Umbilical cord (tissue), 2 donors: ENCODE measurements around the gene NUMB. TPM values are rescaled to one million over a fixed set of nuclear protein-coding genes. Genes with fewer than 3 reads are reported as not detected.

Experiments
- DNase-seq: peaks from one replicate; pipeline ENCODE4 v3.0.0-alpha.2; 2015; ENCODE audit warnings: low spot score
- total RNA-seq: library from RNA; depleted of rRNA; stranded (reverse); fragments of >200 nt; gene quantifications from one replicate; pipeline ENCODE4 v1.2.3, GENCODE V29; 2014; ENCODE audit warnings: low replicate concordance; ENCODE audit not compliant: insufficient read depth

The NUMB gene
- total RNA-seq, result 24.6 TPM

GRCh38 chr14:73458183-73458976 lies at the start of gene NUMB:
Gene NUMB, minus strand, starts transcription at chr14:73458546. Its CDS starts 102,795 bp downstream, at chr14:73355751.
- DNase-seq, result peak; percentile 100

DNA sequence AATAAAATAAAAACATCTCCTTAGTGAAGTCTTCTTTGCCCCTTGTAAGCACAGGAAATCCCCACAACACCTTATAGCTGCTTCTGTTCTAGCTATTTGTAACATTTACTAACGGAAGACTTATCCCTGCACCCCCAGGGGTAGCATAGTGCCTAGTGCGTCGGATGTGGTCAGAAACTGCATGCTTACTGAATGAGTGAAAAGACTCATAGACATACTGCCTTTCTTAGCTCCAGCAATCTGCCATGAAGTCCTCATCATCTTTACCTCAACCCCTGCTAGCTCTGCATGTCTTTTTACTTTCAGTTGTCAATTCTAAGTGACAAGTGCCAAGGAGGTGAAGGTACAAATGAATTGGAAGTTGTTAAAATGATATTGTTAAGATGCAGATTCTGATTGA lies 45.3 kb upstream of the NUMB start:
- no peak for DNase-seq

DNA sequence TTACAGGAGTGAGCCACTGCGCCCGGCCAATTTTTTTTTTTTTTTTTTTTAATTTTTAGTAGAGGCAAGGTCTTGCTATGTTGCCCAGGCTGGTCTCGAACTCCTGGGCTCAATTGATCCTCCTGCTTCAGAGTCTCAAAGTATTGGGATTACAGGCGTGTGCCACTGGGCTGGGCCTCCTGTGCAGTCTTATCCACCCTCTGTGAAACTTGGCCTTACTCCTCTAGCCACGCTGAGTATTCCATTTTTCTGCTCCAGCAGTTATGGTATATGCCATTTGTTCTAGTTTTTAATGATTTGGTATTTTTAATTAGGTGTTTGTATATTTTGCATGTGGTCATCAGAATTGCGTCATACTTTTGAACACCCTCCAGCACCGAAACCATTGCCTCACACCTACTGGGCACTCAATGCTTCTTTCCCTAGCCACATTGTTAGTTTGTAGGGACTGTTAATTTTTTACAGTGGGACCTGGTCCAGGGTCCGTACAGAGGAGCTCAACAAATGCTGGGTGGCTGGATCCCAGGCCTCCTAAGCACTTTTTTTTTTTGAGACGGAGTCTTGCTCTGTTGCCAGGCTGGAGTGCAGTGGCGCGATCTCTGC lies 43.8 kb upstream of the NUMB start:
- DNase-seq, result no peak

GRCh38 chr14:73500360-73500759 lies 42.0 kb upstream of the NUMB start:
- DNase-seq, result no peak

GRCh38 chr14:73494593-73494992 lies 36.2 kb upstream of the NUMB start:
- no peak for DNase-seq

DNA sequence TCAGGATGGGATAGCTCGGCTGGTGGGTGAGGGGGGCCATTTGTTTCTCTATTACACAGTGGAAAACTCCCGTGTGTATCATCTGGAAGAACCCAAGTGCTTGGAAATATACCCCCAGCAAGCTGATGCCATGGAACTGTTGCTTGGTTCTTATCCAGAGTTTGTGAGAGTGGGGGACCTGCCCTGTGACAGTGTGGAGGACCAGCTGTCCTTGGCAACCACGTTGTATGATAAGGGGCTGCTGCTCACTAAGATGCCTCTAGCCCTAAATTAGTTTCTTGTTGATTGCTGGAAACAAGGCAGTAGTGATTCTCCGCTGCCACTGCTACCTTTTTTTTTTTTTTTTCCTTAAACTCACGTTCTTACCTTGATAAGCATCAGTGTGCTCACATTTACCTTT lies 34.3 kb upstream of the NUMB start:
- DNase-seq, result no peak

GRCh38 chr14:73492043-73492552 lies 33.8 kb upstream of the NUMB start:
- DNase-seq, result no peak

DNA sequence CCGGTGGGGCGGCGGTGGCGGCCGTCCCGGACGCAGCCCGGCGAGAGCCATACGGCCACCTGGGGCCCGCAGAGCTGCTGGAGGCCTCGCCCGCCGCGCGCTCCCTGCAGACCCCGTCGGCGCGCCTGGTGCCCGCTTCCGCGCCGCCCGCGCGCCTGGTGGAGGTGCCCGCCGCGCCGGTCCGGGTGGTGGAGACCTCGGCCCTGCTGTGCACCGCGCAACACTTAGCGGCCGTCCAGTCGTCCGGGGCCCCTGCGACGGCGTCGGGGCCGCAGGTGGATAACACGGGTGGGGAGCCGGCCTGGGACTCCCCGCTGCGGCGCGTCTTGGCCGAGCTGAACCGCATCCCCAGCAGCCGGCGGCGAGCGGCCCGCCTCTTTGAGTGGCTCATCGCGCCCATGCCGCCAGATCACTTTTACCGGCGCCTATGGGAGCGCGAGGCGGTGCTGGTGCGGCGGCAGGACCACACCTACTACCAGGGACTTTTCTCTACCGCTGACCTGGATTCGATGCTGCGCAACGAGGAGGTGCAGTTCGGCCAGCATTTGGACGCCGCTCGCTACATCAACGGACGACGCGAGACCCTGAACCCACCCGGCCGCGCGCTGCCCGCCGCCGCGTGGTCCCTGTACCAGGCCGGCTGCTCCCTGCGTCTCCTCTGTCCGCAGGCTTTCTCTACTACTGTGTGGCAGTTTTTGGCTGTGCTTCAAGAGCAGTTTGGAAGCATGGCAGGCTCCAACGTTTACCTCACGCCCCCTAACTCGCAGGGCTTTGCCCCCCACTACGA lies 33.1 kb upstream of the NUMB start:
- DNase-seq, result peak; percentile 42

DNA sequence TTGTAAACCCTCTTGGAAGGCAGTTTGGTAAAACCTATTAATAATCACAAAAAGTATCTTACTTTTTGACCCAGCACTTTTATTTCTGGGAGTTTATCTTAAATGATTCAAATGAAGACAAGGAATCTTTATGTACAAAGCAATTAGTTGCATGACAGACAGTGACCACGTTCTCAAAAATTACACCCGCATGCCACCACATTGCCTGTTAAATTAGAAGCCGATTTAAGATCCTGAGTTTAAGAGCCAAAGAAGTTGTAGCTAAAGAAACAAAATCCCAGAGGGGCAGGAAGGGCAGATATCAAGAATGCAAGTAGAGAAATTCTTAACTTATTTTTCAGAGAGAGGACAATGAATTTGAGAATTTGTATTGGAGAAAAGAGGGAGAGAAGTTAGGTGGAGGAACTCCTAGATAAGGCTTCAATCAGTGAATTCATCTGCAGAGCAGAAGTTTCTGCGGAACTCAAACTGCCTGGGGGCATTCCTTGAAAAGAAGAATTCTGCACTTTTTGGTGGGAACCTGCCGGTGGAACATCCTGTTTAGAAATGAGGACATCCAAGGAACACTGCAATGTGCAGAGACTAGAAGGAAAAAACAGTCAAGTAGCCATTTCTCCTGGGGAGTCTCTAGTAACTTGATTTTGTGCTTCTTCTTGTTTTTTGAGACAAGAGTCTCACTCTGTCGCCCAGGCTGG lies 31.3 kb upstream of the NUMB start:
- DNase-seq, result no peak

DNA sequence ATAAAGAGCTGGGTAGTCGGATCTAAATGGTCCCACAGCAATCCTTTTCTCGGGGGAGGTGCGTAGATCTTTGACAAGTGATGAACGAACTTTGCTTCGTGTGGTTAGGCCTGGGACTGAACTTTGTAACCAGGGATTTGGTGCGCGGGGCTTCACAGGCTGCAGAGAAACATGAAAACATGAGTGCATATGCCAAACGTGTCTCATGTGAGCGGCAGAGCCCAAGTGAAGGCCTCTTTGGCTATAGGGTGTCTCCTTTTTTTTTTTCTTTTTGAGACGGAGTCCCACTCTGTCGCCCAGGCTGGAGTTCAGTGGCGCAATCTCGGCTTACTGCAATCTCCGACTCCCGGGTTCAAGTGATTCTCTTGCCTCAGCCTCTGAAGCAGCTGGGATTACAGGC lies 20.3 kb upstream of the NUMB start:
- no peak for DNase-seq

DNA sequence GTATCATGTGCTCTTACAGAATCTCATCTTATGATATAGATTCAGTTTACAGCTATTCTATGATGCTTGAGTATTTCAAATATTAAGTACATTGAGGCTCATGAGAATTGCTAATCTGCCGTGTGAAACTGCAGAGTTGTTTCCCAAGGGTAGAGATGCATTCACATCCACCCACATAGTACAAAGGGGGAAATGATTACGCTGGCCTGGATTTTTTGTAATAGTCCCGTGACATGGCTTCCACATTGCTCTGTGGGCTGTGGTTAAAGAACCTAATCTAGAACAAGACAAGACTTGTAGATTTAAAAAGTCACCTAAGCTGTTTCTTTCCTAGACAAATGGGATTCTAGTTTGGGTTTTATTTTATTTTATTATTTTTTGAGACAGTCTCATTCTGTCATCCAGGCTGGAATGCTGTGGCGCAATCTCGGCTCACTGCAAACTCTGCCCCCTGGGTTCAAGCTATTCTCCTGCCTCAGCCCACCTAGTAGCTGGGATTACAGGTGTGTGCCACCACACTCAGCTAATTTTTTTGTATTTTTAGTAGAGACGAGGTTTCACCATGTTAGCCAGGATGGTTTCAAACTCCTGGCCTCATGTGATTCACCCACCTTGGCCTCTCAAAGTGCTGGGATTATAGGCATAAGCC lies 19.4 kb upstream of the NUMB start:
- DNase-seq, result no peak

DNA sequence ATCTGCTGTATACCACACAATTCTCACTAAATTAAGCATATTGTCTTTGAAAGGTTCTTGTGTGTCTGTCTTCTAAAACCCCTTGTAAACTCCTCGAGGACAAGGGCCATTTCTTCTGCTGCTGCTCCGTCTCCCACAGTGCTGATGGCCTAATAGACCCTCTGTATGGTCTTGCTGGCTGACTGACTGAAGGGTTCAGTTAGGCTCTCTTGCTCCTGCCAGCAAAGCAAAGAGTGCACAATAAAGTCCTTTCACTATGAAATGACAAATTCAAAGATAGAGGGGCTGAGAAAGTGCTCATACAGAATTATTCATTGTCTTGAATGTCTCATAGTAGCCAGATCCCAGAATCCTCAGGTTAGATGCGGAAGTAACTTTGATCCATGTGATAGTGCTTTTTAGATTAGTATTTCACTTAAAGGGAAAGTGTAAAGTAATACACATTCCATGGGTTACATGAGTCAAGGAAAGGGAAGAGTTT lies 18.1 kb upstream of the NUMB start:
- DNase-seq, result no peak

DNA sequence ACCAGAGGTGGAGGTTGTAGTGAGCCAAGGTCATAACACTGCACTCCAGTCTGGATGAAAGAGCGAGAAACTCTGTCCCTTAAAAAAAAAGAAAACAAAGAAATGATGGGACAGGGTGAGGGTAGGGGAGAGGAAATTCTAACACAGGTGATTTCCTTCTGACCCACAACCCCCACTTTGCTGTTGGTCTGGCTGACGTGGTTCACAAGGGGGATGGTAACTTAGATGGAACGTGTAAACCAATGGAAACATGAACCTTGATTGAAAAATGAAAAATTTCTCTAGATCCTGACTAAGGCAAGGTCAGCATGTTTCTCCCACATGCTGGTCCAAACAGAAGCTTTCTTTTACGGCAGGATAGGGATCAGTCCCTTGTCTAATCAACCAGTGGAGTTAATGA lies 16.6 kb upstream of the NUMB start:
- no peak for DNase-seq

DNA sequence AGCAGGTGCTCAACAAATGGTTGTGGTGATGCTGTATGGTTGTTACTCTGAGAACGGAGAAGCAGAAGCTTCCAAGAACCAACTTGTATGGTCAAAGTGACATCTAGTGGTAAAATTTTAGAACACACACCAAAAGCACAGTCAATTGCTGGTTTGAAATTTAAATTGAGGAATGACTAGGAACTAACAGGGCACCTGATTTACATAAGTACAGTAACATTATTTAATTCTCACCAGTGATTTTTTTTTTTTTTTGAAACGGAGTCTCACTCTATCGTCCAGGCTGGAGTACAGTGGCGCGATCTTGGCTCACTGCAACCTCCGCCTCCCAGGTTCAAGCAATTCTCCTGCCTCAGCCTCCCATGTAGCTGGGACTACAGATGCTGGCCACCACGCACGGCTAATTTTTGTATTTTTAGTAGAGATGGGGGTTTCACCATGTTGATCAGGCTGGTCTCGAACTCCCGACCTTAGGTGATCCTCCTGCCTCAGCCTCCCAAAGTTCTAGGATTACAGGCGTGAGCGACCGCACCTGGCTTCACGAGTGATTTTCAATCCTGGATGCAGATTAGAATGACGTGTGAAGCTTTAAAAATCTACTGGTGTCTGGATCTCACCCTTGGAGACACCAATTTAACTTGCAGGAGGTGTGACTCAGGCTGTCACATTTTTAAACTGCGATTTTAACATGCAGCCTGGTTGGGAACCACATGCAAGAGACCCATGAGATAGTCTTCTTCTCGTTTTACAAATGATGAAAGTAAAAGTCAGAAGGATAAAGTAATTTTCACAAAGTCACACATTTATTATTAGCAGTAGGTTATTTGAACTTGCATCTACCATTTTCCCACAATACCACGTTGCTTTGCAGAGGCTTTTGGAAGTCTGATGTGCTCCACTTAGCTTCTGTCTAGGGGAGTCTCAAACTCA lies 14.1 kb upstream of the NUMB start:
- DNase-seq, result peak; percentile 69

- DNase-seq, result no peak
These were observed 13.3 kb upstream of the NUMB start for GRCh38 chr14:73471582-73472184.

GRCh38 chr14:73468828-73469375 lies 10.6 kb upstream of the NUMB start:
- DNase-seq, result no peak

GRCh38 chr14:73467800-73468199 lies 9.5 kb upstream of the NUMB start:
- DNase-seq, result no peak

- no peak for DNase-seq
These were observed 9.0 kb upstream of the NUMB start for GRCh38 chr14:73467377-73467776.

- no peak for DNase-seq
These were observed 8.5 kb upstream of the NUMB start for GRCh38 chr14:73466861-73467260.
